IMR-90 (cell line): ENCODE data around the gene GPR132. TPM values are rescaled to one million over a fixed set of nuclear protein-coding genes. Genes with fewer than 3 reads are reported as not detected.

ENCODE experiments used
- ATAC-seq: fragments of 200-7000 bp; cut with Tn5 transposase; 2 replicates; pipeline ENCODE4 v1.9.1; 2020; ENCODE audit warnings: low read depth, mild to moderate bottlenecking, moderate library complexity
- BruUV-seq: library from RNA; stranded (reverse); fragments of 400-500 nt; replicated peaks from 2 replicates; lab custom pipeline; 2021; lab: Mats Ljungman, UMichigan
- CTCF ChIA-PET: fragments of 300-600 bp; formaldehyde crosslinking; extraction: SDS; loops from one replicate; lab custom pipeline; 2021; ENCODE audit warnings: antibody characterized with exemption; lab: Yijun Ruan, JAX
- POLR2A ChIA-PET: fragments of 300-600 bp; sonication (Branson Sonifier 250); formaldehyde crosslinking; loops from one replicate; lab custom pipeline; 2022; ENCODE audit warnings: antibody characterized with exemption; ENCODE audit not compliant: unreplicated experiment; lab: Charles Lee
- DNase-seq: peaks from one replicate; pipeline ENCODE4 v3.0.0; 2013
- H2AFZ ChIP-seq: replicated peaks from 2 replicates; pipeline ENCODE3; 2013; ENCODE audit warnings: low read length, mild to moderate bottlenecking; ENCODE audit not compliant: poor library complexity
- H2AK5ac ChIP-seq: 2 replicates; pipeline ENCODE4 v1.6.1; 2013; ENCODE audit warnings: low read depth, low read length, inconsistent platforms
- H2AK9ac ChIP-seq: replicated peaks from 2 replicates; pipeline ENCODE3; 2013; ENCODE audit warnings: mild to moderate bottlenecking, low read depth, low read length, moderate library complexity; ENCODE audit not compliant: poor library complexity
- H2BK120ac ChIP-seq: 2 replicates; pipeline ENCODE4 v1.6.1; 2013; ENCODE audit warnings: low read depth, low read length, inconsistent platforms
- H2BK15ac ChIP-seq: 3 replicates; pipeline ENCODE4 v1.6.1; 2013; ENCODE audit warnings: low read depth, low read length, inconsistent platforms
- H2BK20ac ChIP-seq: 2 replicates; pipeline ENCODE4 v1.6.1; 2013; ENCODE audit warnings: low read depth, mild to moderate bottlenecking, inconsistent platforms, low read length, moderate library complexity
- H2BK5ac ChIP-seq: 2 replicates; pipeline ENCODE4 v1.6.1; 2013; ENCODE audit warnings: mild to moderate bottlenecking, low read depth, low read length, inconsistent platforms; ENCODE audit not compliant: poor library complexity, severe bottlenecking
- H3K14ac ChIP-seq: replicated peaks from 2 replicates; pipeline ENCODE4 v1.6.1; 2013; ENCODE audit warnings: low read depth, low read length, inconsistent platforms
- H3K18ac ChIP-seq: 2 replicates; pipeline ENCODE4 v1.6.1; 2013; ENCODE audit warnings: low read depth, low read length, control low read depth
- H3K23ac ChIP-seq: 2 replicates; pipeline ENCODE4 v1.6.1; 2013; ENCODE audit warnings: low read depth, low read length, inconsistent platforms
- H3K27ac ChIP-seq: 2 replicates; pipeline ENCODE4 v1.5.1; 2013; ENCODE audit warnings: mild to moderate bottlenecking, control low read depth, low read length; ENCODE audit not compliant: insufficient read depth
- H3K27me3 ChIP-seq: 2 replicates; pipeline ENCODE4 v1.6.1; 2013; ENCODE audit warnings: low read length; ENCODE audit not compliant: control insufficient read depth, insufficient read depth
- H3K36me3 ChIP-seq: 2 replicates; pipeline ENCODE4 v1.6.1; 2013; ENCODE audit warnings: low read length, mixed read lengths; ENCODE audit not compliant: control insufficient read depth, insufficient read depth
- H3K4ac ChIP-seq: 2 replicates; pipeline ENCODE4 v1.6.1; 2013; ENCODE audit warnings: low read depth, low read length, inconsistent platforms
- H3K4me1 ChIP-seq: 2 replicates; pipeline ENCODE4 v1.6.1; 2013; ENCODE audit warnings: low read length, mixed read lengths; ENCODE audit not compliant: control insufficient read depth, insufficient read depth
- H3K4me2 ChIP-seq: 2 replicates; pipeline ENCODE4 v1.6.1; 2013; ENCODE audit warnings: low read depth, mild to moderate bottlenecking, control low read depth, low read length, moderate library complexity
- H3K4me3 ChIP-seq: 2 replicates; pipeline ENCODE4 v1.5.1; 2013; ENCODE audit warnings: low read depth, mild to moderate bottlenecking, control low read depth, low read length, moderate library complexity; ENCODE audit not compliant: insufficient read depth
- H3K56ac ChIP-seq: 2 replicates; pipeline ENCODE4 v1.6.1; 2013; ENCODE audit warnings: low read length, inconsistent platforms; ENCODE audit not compliant: insufficient read depth; ENCODE audit errors: extremely low read depth
- H3K79me1 ChIP-seq, 2 experiments: 2 replicates each; pipeline ENCODE4 v1.6.1; 2013; ENCODE audit warnings: low read length in 2 of 2, inconsistent platforms in 1 of 2, low read depth in 1 of 2
- H3K9ac ChIP-seq: 2 replicates; pipeline ENCODE4 v1.6.1; 2013; ENCODE audit warnings: low read depth, low read length, control low read depth
- H3K9me1 ChIP-seq: 2 replicates; pipeline ENCODE4 v1.6.1; 2013; ENCODE audit warnings: low read length, inconsistent platforms; ENCODE audit not compliant: insufficient read depth
- H3K9me3 ChIP-seq: 2 replicates; pipeline ENCODE4 v1.6.1; 2013; ENCODE audit warnings: low read length; ENCODE audit not compliant: control insufficient read depth, insufficient read depth
- H4K20me1 ChIP-seq: 2 replicates; pipeline ENCODE4 v1.6.1; 2013; ENCODE audit warnings: low read length, inconsistent platforms; ENCODE audit not compliant: insufficient read depth
- H4K5ac ChIP-seq: 2 replicates; pipeline ENCODE4 v1.6.1; 2013; ENCODE audit warnings: mild to moderate bottlenecking, low read depth, low read length, control low read depth
- H4K8ac ChIP-seq, 2 experiments: 2 replicates each; pipeline ENCODE4 v1.6.1; 2013; ENCODE audit warnings: low read depth in 2 of 2, low read length in 2 of 2, control low read depth in 1 of 2, inconsistent platforms in 1 of 2
- H4K91ac ChIP-seq: 2 replicates; pipeline ENCODE4 v1.6.1; 2013; ENCODE audit warnings: low read depth, low read length, inconsistent platforms; ENCODE audit not compliant: insufficient read depth
- FOS ChIP-seq: fragments of 150-350 bp; IDR thresholded peaks from 2 replicates; pipeline ENCODE4 v1.6.1; 2016; ENCODE audit warnings: low read depth, low read length
- MAFK ChIP-seq: IDR thresholded peaks from 2 replicates; pipeline ENCODE4 v1.6.1; 2012; ENCODE audit warnings: low read depth, low read length, improper control_type of control experiment
- RCOR1 ChIP-seq: IDR thresholded peaks from 2 replicates; pipeline ENCODE4 v1.6.1; 2012; ENCODE audit warnings: mild to moderate bottlenecking, low read length, improper control_type of control experiment; ENCODE audit not compliant: insufficient replicate concordance
- RFX5 ChIP-seq: IDR thresholded peaks from 2 replicates; pipeline ENCODE4 v1.8.0; 2012; ENCODE audit warnings: low read depth, mild to moderate bottlenecking, low read length, moderate library complexity
- SMC3 ChIP-seq: fragments of 150-350 bp; IDR thresholded peaks from 2 replicates; pipeline ENCODE4 v1.6.1; 2016; ENCODE audit warnings: low read depth, mild to moderate bottlenecking, antibody characterized with exemption, low read length, moderate library complexity
- WGBS, 2 experiments: methylation state at CpG; one replicate each; pipeline versions ENCODE4 v1.1.5 to v1.1.7; 2013; ENCODE audit warnings: missing lambda C conversion rate in 2 of 2; ENCODE audit not compliant: insufficient read length in 1 of 2; ENCODE audit errors: extremely low coverage in 2 of 2; 5-methylcytosine and 5-hydroxymethylcytosine counted together
- dilution Hi-C: fragments of 300-500 bp; cut with HindIII; formaldehyde crosslinking; loops from one replicate; pipeline ENCODE4 v1.14.3; 2018; ENCODE audit warnings: low sequenced_read_pairs; ENCODE audit not compliant: unreplicated experiment
- in situ Hi-C: fragments of 300-500 bp; cut with MboI; formaldehyde crosslinking; loops from 3 replicates; pipeline ENCODE4 v1.14.3; 2019; ENCODE audit warnings: low sequenced_read_pairs, inconsistent platforms, mixed read lengths
- intact Hi-C: fragments of 100-400 bp; cut with micrococcal nuclease; formaldehyde crosslinking; loops from 2 replicates; pipeline ENCODE4 v1.10.0; 2022
- polyA plus RNA-seq, 3 experiments: library from polyadenylated mRNA; depleted of rRNA; stranded (reverse); fragments of >200 nt; gene quantifications; 2 replicates each; pipeline ENCODE4 v1.2.3, GENCODE V29; 2012; ENCODE audit warnings: low replicate concordance in 1 of 3
- total RNA-seq: library from RNA; depleted of rRNA; stranded (reverse); fragments of >200 nt; gene quantifications from 2 replicates; pipeline ENCODE4 v1.2.3, GENCODE V29; 2012
- TF ChIP-seq, protein P1 (sequence below): fragments of 150-350 bp; IDR thresholded peaks from 2 replicates; pipeline ENCODE4 v1.6.1; 2016; ENCODE audit warnings: low read depth, mild to moderate bottlenecking, low read length, moderate library complexity, borderline replicate concordance
- TF ChIP-seq, protein P2 (sequence below): conservative IDR thresholded peaks from 2 replicates; pipeline ENCODE4 v1.5.1; 2012; ENCODE audit warnings: mild to moderate bottlenecking, low read depth, low read length, improper control_type of control experiment

Gene GPR132
- total and polyA plus RNA-seq, 2 of the 4 experiments (the other 2 are of a cell fraction) = under 0.01 to 0.10 TPM

DNA sequence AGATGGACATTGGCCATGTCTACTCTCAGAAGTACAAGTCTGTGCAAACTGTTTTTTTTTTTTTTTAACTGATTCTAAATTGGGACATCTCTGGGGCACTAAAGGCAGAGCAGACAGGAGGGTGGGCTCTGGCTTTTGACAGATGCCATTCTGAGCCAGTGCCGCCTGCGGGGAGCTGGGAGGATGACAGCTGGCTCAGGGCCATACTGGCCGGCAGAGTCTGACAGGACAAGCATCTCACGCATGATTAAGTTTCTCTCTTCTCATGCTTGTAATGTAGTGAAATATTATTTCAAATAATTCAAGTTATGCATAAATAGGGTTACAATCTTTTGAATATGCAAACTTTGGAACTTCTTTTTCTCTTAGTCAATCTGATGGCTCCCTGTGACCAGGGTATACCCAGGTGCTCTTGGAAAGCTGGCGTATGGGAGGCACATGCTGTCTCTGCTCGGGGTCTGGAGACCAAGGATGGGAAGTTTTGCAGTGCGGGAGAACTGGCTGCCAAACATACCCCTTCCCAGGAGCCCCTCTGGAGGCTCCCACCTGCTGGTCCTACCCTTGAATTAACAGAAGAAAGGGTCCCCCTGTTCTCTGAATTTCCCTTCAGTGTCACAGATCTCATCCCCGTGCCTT is 52.0 kb downstream of the GPR132 start:
- Histone ChIP-seq H4K91ac (no peak overlapping the region), H2AFZ (peak overlapping the region; percentile 49), H2BK5ac (no peak overlapping the region), H2AK5ac (no peak overlapping the region), H4K5ac (no peak overlapping the region), H3K4me3 (no peak overlapping the region), H3K23ac (peak overlapping the region; percentile 36), H3K79me1 (peaks cover 18 to 57% of the 10 kb centered on the region in 2 experiments), H3K4me1 (peaks cover 23% of the 10 kb centered on the region), H2BK15ac (no peak overlapping the region), H3K36me3 (peaks cover 24% of the 10 kb centered on the region), H3K27me3 (no peaks in the 10 kb centered on the region), H3K9me1 (peaks cover 26% of the 10 kb centered on the region), H4K8ac (no peak overlapping the region), H2AK9ac (no peak overlapping the region), H4K20me1 (peaks cover 75% of the 10 kb centered on the region), H3K4me2 (no peak overlapping the region; the same call in 1 of the 2 replicates), H3K18ac (no peak overlapping the region), H2BK120ac (no peak overlapping the region), H2BK20ac (no peak overlapping the region), H3K4ac (no peak overlapping the region; the same call in 1 of the 2 replicates), H3K9me3 (no peaks in the 10 kb centered on the region), H3K14ac (no peak overlapping the region), H3K27ac (no peak overlapping the region), H3K9ac (no peak overlapping the region), H3K56ac (no peak overlapping the region)
- no TSS peak for BruUV-seq
- peak; percentile 10 for DNase-seq
- ATAC-seq = peak; percentile 31; the same call in 1 of the 2 replicates
- dilution Hi-C loops (no loop called here), intact Hi-C loops (no loop called here), in situ Hi-C loops (no loop called here)
- WGBS, 2 experiments = 82% methylated on average over 2 of the region's 8 CpGs; no CpG with 5 or more reads in 1 of the 2 experiments
- TF ChIP-seq RFX5 = no peak
- TF ChIP-seq MAFK = no peak
- no peak for TF ChIP-seq RCOR1
- no peak for TF ChIP-seq FOS
- TF ChIP-seq, protein P1, sequence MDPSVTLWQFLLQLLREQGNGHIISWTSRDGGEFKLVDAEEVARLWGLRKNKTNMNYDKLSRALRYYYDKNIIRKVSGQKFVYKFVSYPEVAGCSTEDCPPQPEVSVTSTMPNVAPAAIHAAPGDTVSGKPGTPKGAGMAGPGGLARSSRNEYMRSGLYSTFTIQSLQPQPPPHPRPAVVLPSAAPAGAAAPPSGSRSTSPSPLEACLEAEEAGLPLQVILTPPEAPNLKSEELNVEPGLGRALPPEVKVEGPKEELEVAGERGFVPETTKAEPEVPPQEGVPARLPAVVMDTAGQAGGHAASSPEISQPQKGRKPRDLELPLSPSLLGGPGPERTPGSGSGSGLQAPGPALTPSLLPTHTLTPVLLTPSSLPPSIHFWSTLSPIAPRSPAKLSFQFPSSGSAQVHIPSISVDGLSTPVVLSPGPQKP = no peak
- no peak for TF ChIP-seq SMC3
- TF ChIP-seq, protein P2, sequence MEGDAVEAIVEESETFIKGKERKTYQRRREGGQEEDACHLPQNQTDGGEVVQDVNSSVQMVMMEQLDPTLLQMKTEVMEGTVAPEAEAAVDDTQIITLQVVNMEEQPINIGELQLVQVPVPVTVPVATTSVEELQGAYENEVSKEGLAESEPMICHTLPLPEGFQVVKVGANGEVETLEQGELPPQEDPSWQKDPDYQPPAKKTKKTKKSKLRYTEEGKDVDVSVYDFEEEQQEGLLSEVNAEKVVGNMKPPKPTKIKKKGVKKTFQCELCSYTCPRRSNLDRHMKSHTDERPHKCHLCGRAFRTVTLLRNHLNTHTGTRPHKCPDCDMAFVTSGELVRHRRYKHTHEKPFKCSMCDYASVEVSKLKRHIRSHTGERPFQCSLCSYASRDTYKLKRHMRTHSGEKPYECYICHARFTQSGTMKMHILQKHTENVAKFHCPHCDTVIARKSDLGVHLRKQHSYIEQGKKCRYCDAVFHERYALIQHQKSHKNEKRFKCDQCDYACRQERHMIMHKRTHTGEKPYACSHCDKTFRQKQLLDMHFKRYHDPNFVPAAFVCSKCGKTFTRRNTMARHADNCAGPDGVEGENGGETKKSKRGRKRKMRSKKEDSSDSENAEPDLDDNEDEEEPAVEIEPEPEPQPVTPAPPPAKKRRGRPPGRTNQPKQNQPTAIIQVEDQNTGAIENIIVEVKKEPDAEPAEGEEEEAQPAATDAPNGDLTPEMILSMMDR = no peak
- CTCF ChIA-PET = interaction anchor here (0.6 to 1.3 kb wide), 4 partner anchors 32 to 491 kb away, joined by 3 to 4 read pairs (median 3); no protein-coding TSS in a partner anchor
- POLR2A ChIA-PET = no interaction called here
